DOHH2 (cell line): ENCODE data around the gene CCDC87.
"Not testable (repeated sequence)": the region's sequence is repeated elsewhere in the genome, so short reads cannot be mapped to it uniquely, and the experiment has no call there.

Experiments
- H3F3A ChIP-seq: fragments of 200-600 bp; sonication (generic), shearing (Covaris generic); 2 replicates; pipeline ENCODE4 v1.6.0; 2016; ENCODE audit warnings: antibody characterized with exemption, mild to moderate bottlenecking; ENCODE audit not compliant: control insufficient read depth, insufficient read depth
- H3K27ac ChIP-seq: fragments of 200-600 bp; sonication (generic); 2 replicates; pipeline ENCODE4 v1.5.1; 2014; ENCODE audit warnings: low read depth, mild to moderate bottlenecking, low read length, moderate library complexity
- H3K27me3 ChIP-seq: fragments of 200-600 bp; sonication (generic); 2 replicates; pipeline ENCODE4 v1.6.1; 2014; ENCODE audit warnings: mild to moderate bottlenecking, low read length, mixed read lengths; ENCODE audit not compliant: control insufficient read depth
- H3K36me3 ChIP-seq: fragments of 200-600 bp; sonication (generic); 2 replicates; pipeline ENCODE4 v1.6.1; 2014; ENCODE audit warnings: mild to moderate bottlenecking, low read length, moderate library complexity, mixed read lengths; ENCODE audit not compliant: control insufficient read depth
- H3K4me1 ChIP-seq: fragments of 200-600 bp; sonication (generic); 2 replicates; pipeline ENCODE4 v1.6.1; 2014; ENCODE audit warnings: mild to moderate bottlenecking, low read length, mixed read lengths; ENCODE audit not compliant: control insufficient read depth
- H3K4me2 ChIP-seq: fragments of 200-600 bp; sonication (generic); 2 replicates; pipeline ENCODE4 v1.6.0; 2014; ENCODE audit warnings: mild to moderate bottlenecking, low read length, moderate library complexity
- H3K4me3 ChIP-seq: fragments of 200-600 bp; sonication (generic); 2 replicates; pipeline ENCODE4 v1.5.1; 2014; ENCODE audit warnings: mild to moderate bottlenecking, low read length, mixed read lengths
- H3K79me2 ChIP-seq: fragments of 200-600 bp; sonication (generic); 2 replicates; pipeline ENCODE4 v1.6.1; 2014; ENCODE audit warnings: mild to moderate bottlenecking, low read length, mixed read lengths; ENCODE audit not compliant: control insufficient read depth
- H3K9me2 ChIP-seq: fragments of 200-600 bp; sonication (generic); replicated peaks from 2 replicates; pipeline ENCODE4 v1.6.1; 2014; ENCODE audit warnings: mild to moderate bottlenecking, low read length, mixed read lengths; ENCODE audit not compliant: control insufficient read depth
- H3K9me3 ChIP-seq: fragments of 200-600 bp; sonication (generic); 2 replicates; pipeline ENCODE4 v1.6.1; 2014; ENCODE audit warnings: antibody characterized with exemption, low read length, mixed read lengths; ENCODE audit not compliant: control insufficient read depth, insufficient read depth
- H4K20me1 ChIP-seq: fragments of 200-600 bp; sonication (generic); 2 replicates; pipeline ENCODE4 v1.6.0; 2014; ENCODE audit warnings: low read depth, mild to moderate bottlenecking, antibody characterized with exemption, low read length, moderate library complexity; ENCODE audit not compliant: control insufficient read depth, insufficient read depth
- CTCF ChIP-seq: fragments of 200-600 bp; sonication (generic); IDR thresholded peaks from one replicate; pipeline ENCODE4 v1.5.1; 2014; ENCODE audit warnings: antibody characterized with exemption, mild to moderate bottlenecking, low read depth, low read length; ENCODE audit not compliant: poor library complexity, severe bottlenecking
- EZH2phosphoT487 ChIP-seq: fragments of 200-600 bp; sonication (generic); IDR thresholded peaks from 2 replicates; pipeline ENCODE4 v1.6.1; 2017; ENCODE audit warnings: borderline replicate concordance, mild to moderate bottlenecking, antibody characterized with exemption, low read length, moderate library complexity, mixed read lengths

CCDC87 gene

GRCh38 chr11:66607126-66607834, 14.4 kb upstream of the CCDC87 start:
- Histone ChIP-seq H3K27me3 (no peaks in the 10 kb centered on the region), H3K4me2 (no peak overlapping the region), H3K79me2 (peaks cover 10% of the 10 kb centered on the region; the same call in 1 of the 2 replicates), H3K4me1 (peaks cover 55% of the 10 kb centered on the region), H3F3A (peaks cover 16% of the 10 kb centered on the region), H3K36me3 (no peaks in the 10 kb centered on the region; the same call in 1 of the 2 replicates), H3K4me3 (0 out of 2 replicates have a peak overlapping the region, but pooled peaks have one; percentile 15), H3K27ac (peak overlapping the region; percentile 76), H3K9me3 (no peaks in the 10 kb centered on the region), H4K20me1 (no peaks in the 10 kb centered on the region), H3K9me2 (no peaks in the 10 kb centered on the region)
- TF ChIP-seq EZH2phosphoT487: no peak
- TF ChIP-seq CTCF: no peak

GRCh38 chr11:66606608-66607007, 13.7 kb upstream of the CCDC87 start:
- not testable (repeated sequence) for H3K36me3 ChIP-seq, H4K20me1 ChIP-seq, H3K9me3 ChIP-seq, H3K27me3 ChIP-seq, H3K79me2 ChIP-seq, H3K4me3 ChIP-seq, H3K4me2 ChIP-seq, H3K9me2 ChIP-seq
- Histone ChIP-seq H3K4me1 (peaks cover 50% of the 10 kb centered on the region), H3F3A (peaks cover 16% of the 10 kb centered on the region), H3K27ac (peak overlapping the region; percentile 76; the same call in 1 of the 2 replicates)

- no peaks in the 10 kb centered on the region for H4K20me1 ChIP-seq
- no peaks in the 10 kb centered on the region for H3K9me2 ChIP-seq
- TF ChIP-seq EZH2phosphoT487 (no peak), CTCF (no peak)
- H3F3A ChIP-seq: peaks cover 3% of the 10 kb centered on the region; the same call in 1 of the 2 replicates
- no peaks in the 10 kb centered on the region for H3K9me3 ChIP-seq
- H3K36me3 ChIP-seq: peaks cover 20% of the 10 kb centered on the region
- H3K4me1 ChIP-seq: peaks cover 44% of the 10 kb centered on the region
- H3K4me3 ChIP-seq: no peak overlapping the region
- H3K27me3 ChIP-seq: no peaks in the 10 kb centered on the region
- no peaks in the 10 kb centered on the region for H3K79me2 ChIP-seq
- H3K27ac ChIP-seq: no peak overlapping the region
- no peak overlapping the region for H3K4me2 ChIP-seq
These were observed 11.3 kb upstream of the CCDC87 start for GRCh38 chr11:66604155-66604554.

- no peaks in the 10 kb centered on the region for H4K20me1 ChIP-seq
- no peak overlapping the region for H3K4me3 ChIP-seq
- H3K9me2 ChIP-seq: no peaks in the 10 kb centered on the region
- no peaks in the 10 kb centered on the region for H3K79me2 ChIP-seq
- H3K27me3 ChIP-seq: no peaks in the 10 kb centered on the region
- H3K4me1 ChIP-seq: peaks cover 33% of the 10 kb centered on the region
- H3F3A ChIP-seq: no peaks in the 10 kb centered on the region; the same call in 1 of the 2 replicates
- H3K36me3 ChIP-seq: peaks cover 21% of the 10 kb centered on the region
- no peak overlapping the region for H3K4me2 ChIP-seq
- H3K9me3 ChIP-seq: no peaks in the 10 kb centered on the region
- H3K27ac ChIP-seq: no peak overlapping the region
- TF ChIP-seq CTCF (no peak), EZH2phosphoT487 (no peak)
These were observed 10.2 kb upstream of the CCDC87 start for GRCh38 chr11:66603072-66603471.
